ENCODE data around the gene GRM4. TPM values are rescaled to one million over a fixed set of nuclear protein-coding genes. Genes with fewer than 3 reads are reported as not detected.

GRM4 gene
- total and polyA plus RNA-seq, 9 of the 15 experiments (the other 6 are each of a cell fraction or from before 2014, with no cell fraction given): 0.18 TPM; not detected in 8

GRCh38 chr6:34061348-34061747 is 84.5 kb downstream of the GRM4 start:
- ATAC-seq (no peak), DNase-seq (ENCODE audit: extremely low read depth in 1 of 4, low spot score in 3 of 4) (no peak), FAIRE-seq (no peak)
- Histone ChIP-seq H3K4me2 (ENCODE audit: insufficient read depth, low read length) (no peak overlapping the region), H3K4me3 (no peak overlapping the region), H3K9ac (ENCODE audit: insufficient read depth in 1 of 2, low read depth in 2 of 2, low read length in 2 of 2) (no peak overlapping the region), H2AFZ (ENCODE audit: low read depth, low read length) (no peak overlapping the region), H3K27ac (ENCODE audit: extremely low read depth, low read depth, low read length) (no peak overlapping the region), H4K20me1 (replicated peaks; ENCODE audit: control insufficient read depth, insufficient read depth, low read length) (peaks cover 35% of the 10 kb centered on the region), H3K79me2 (ENCODE audit: control insufficient read depth, insufficient read depth, low read length) (no peaks in the 10 kb centered on the region), H3K4me1 (replicated peaks in 1 of 2; ENCODE audit: control insufficient read depth in 2 of 2, insufficient read depth in 2 of 2, low read length in 2 of 2) (peaks cover 5 to 17% of the 10 kb centered on the region in 2 experiments; a peak in 4 of 5 replicates), H3K36me3 (ENCODE audit: control insufficient read depth, insufficient read depth, low read length) (no peaks in the 10 kb centered on the region), H3K9me3 (replicated peaks; ENCODE audit: control insufficient read depth, insufficient read depth, low read depth, low read length) (no peaks in the 10 kb centered on the region), H3K27me3 (ENCODE audit: control insufficient read depth in 2 of 2, insufficient read depth in 2 of 2, low read length in 2 of 2) (peaks cover 40 to 88% of the 10 kb centered on the region in 2 experiments), H3K9me1 (ENCODE audit: control insufficient read depth, insufficient read depth, low read length) (no peaks in the 10 kb centered on the region)
- ChIA-PET CTCF (ENCODE audit: low intra/inter-chr PET ratio) (interaction anchor here (0.6 kb wide), 1 partner anchor 84 kb away, joined by 3 read pairs; the partner anchor contains the start of gene GRM4), POLR2A (interaction anchor here (0.8 to 2.0 kb wide), 2 partner anchors 8 to 11 kb away, joined by 3 to 10 read pairs; no protein-coding TSS in a partner anchor)
- intact Hi-C loops (cut with micrococcal nuclease) (no loop called here), in situ Hi-C loops (cut with MboI) (no loop called here)
- TF ChIP-seq PRDM10 (IDR thresholded peaks at IDR 0.05; ENCODE audit: partially characterized antibody): no peak
- peak; percentile 62 for TF ChIP-seq BCOR (IDR thresholded peaks at IDR 0.05)
- peak; percentile 73 for TF ChIP-seq ZFP36 (IDR thresholded peaks at IDR 0.05; ENCODE audit: low read depth, low read length, partially characterized antibody)
- TF ChIP-seq ATF3 (IDR thresholded peaks at IDR 0.05): no peak
- no peak for TF ChIP-seq ATF3 (CRISPR knock-in tag; conservative IDR thresholded peaks at IDR 0.05)
- no peak for TF ChIP-seq ATF1 (CRISPR knock-in tag; IDR thresholded peaks at IDR 0.05)
- TF ChIP-seq ATF1 (tag; IDR thresholded peaks at IDR 0.05): no peak
- TF ChIP-seq GTF2E2 (tag; IDR thresholded peaks at IDR 0.05): no peak
- peak; percentile 74 for TF ChIP-seq RBM25 (IDR thresholded peaks at IDR 0.05; ENCODE audit: low read depth, low read length, severe bottlenecking)
- peak in 1 of 2 experiments; percentile 14; a peak in 1 of 4 replicates for TF ChIP-seq KDM1A (IDR thresholded peaks at IDR 0.05)
- TF ChIP-seq ZNF224 (CRISPR knock-in tag; IDR thresholded peaks at IDR 0.05): no peak
- TF ChIP-seq GTF2F1 (IDR thresholded peaks at IDR 0.05; ENCODE audit: low read depth, low read length): no peak
- TF ChIP-seq LCOR (CRISPR knock-in tag; IDR thresholded peaks at IDR 0.05): no peak
- TF ChIP-seq SMARCA5 (IDR thresholded peaks at IDR 0.05): peak; percentile 37; the same call in 1 of the 2 replicates
- no peak for TF ChIP-seq ZBTB12 (CRISPR knock-in tag; IDR thresholded peaks at IDR 0.05)
- no TSS peak for BruUV-seq (replicated peaks)
- WGBS (ENCODE audit: insufficient coverage, low coverage, missing lambda C conversion rate): 2% methylated on average over 3 of the region's 3 CpGs
